ENCODE results near the gene EXT2.

- no peak for TF ChIP-seq EZH2phosphoT487 (IDR thresholded peaks at IDR 0.05; ENCODE audit: insufficient read depth, low read depth)
- TF ChIP-seq EZH2 (IDR thresholded peaks at IDR 0.05; ENCODE audit: insufficient read depth, poor library complexity, severe bottlenecking), result no peak
Observed at GRCh38 chr11:44094260-44094868, 1.1 kb upstream of the EXT2 start.
